Epithelial cell of esophagus (primary cell): ENCODE results near the gene SIRT2.

Experiments
- DNase-seq: peaks from one replicate; pipeline ENCODE4 v3.0.0; 2010; ENCODE audit warnings: low read depth
- H3K4me3 ChIP-seq: 2 replicates; pipeline ENCODE4 v1.5.1; 2011; ENCODE audit warnings: mild to moderate bottlenecking, low read length, control low read depth
- TF ChIP-seq, protein P1 (sequence below): IDR thresholded peaks from 2 replicates; pipeline ENCODE4 v1.5.1; 2011; ENCODE audit warnings: low read depth, mild to moderate bottlenecking, low read length, control low read depth, inconsistent platforms; ENCODE audit not compliant: insufficient read depth; ENCODE audit errors: missing control alignments

SIRT2 gene

DNA sequence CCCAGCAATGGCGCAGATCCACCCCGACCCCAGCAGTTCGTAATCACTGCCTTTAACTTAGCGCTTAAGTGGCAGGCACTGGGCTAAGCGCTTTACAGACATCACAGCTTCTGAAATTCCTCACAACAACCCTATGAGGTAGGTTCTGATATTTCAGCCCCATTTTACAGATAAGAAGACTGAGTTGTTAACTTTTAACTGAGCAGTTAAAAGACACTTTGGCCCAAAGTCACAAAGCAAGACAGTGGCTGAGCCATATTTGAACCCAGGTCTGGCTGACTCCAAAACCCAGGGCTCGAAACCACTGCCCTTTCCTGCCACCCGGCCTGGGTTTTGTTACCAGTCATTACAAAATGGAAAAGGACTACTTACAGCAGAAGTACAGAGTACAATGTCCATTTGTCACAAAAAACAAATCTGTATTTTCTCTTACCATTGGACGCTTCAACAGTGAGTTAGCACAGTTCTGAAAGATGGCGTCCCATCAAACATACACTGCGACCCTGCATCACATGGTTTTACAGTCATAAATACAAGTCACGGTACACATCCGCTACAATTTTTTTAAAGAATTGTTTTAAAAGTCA is 58.1 kb downstream of the SIRT2 start:
- DNase-seq = no peak
- TF ChIP-seq, protein P1, sequence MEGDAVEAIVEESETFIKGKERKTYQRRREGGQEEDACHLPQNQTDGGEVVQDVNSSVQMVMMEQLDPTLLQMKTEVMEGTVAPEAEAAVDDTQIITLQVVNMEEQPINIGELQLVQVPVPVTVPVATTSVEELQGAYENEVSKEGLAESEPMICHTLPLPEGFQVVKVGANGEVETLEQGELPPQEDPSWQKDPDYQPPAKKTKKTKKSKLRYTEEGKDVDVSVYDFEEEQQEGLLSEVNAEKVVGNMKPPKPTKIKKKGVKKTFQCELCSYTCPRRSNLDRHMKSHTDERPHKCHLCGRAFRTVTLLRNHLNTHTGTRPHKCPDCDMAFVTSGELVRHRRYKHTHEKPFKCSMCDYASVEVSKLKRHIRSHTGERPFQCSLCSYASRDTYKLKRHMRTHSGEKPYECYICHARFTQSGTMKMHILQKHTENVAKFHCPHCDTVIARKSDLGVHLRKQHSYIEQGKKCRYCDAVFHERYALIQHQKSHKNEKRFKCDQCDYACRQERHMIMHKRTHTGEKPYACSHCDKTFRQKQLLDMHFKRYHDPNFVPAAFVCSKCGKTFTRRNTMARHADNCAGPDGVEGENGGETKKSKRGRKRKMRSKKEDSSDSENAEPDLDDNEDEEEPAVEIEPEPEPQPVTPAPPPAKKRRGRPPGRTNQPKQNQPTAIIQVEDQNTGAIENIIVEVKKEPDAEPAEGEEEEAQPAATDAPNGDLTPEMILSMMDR = no peak
- H3K4me3 ChIP-seq = no peak overlapping the region

DNA sequence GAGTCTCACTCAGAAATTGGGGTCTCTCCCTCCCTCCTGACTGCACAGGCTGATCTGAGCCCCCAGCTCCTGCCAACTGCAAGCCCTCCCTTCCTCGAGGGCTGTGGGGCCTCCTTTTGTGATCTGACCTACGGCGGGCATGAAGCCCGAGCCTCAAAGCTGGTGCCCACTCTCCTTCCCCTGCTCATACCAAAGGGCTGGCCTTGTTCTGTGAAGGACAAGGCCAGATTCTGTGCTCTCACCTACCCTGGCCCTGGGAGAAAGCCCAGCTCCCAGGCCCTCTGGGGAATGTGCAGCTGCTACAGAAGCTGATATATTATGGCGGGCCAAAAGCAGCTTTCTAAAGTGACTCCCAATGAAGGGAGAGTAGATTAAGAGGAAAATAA is 58.8 kb downstream of the SIRT2 start:
- TF ChIP-seq, protein P1 = no peak
- DNase-seq = no peak
- no peak overlapping the region for H3K4me3 ChIP-seq

DNA sequence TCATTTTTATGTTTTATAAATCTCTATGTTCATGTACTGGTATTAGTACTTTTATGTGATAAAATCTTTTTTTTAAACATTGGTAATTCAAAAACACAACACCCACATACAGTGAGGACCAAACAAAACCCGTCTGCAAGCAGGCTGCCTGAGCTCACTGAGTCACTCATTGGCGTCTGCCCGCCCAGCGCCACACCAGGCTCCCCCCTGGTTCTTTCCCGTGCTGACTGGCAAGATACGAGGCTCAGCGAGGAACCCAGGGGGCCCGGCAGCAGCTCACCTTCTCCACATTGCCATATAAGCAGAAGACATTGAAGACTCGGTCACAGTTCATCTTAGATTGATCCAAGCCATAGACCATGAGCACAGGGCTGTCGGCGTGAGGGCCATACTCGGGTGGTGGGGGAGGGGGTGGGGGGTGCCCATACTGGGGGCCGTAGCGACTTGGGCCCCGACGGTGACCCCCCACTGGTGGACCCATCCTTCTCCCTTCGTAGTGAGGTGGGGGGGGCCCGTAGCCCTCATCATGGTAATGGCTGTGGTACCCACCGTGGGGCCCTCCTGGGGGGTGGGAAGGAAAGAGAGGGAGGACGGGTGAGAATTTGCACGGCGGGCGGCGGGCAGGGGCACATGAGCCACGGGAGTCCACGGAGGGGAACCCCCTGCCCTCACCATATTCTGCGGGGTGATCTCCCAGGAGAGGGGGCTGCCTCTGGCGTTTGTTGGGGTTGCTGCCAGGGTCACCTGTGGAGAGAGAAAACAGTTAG is 59.4 kb downstream of the SIRT2 start:
- DNase-seq = peak; percentile 64
- no peak overlapping the region for H3K4me3 ChIP-seq
- TF ChIP-seq, protein P1 = no peak

DNA sequence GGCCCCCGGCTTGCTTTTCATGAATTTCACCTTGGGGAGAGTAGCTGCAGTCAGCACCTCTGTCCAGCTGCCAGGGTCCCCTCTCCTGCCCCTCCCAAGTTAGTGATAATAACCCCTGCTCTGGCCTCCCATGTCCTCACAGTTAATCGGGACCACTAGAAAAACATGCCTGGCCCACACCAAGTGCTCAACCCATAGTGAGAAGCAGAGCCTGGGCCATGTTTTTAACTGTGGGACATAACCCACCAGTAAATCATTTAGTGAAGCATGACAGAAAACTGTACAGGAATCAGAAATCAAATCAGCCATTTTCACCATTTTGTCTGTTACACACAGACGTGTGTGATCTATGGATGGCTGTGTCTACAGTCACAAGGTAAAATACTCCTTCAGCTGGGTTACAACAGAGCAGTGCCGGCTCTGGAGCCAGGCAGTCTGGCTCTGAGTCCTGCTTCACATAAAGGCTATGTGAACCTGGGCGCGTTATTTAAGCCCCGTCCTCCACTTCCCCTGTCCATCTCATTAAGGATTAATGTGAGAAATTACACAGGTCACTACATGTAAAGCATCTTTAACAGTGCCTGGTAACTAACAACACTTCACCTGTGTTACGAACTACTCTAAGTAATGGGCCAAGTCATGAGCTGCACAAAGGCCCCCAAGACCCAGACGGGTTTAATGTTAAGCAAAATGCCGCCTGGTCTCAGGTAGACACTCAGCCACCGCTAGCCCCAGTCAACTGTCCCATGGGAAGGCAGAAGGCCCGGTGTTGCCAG is 60.2 kb downstream of the SIRT2 start:
- no peak overlapping the region for H3K4me3 ChIP-seq
- TF ChIP-seq, protein P1 = no peak
- DNase-seq = peak; percentile 18

DNA sequence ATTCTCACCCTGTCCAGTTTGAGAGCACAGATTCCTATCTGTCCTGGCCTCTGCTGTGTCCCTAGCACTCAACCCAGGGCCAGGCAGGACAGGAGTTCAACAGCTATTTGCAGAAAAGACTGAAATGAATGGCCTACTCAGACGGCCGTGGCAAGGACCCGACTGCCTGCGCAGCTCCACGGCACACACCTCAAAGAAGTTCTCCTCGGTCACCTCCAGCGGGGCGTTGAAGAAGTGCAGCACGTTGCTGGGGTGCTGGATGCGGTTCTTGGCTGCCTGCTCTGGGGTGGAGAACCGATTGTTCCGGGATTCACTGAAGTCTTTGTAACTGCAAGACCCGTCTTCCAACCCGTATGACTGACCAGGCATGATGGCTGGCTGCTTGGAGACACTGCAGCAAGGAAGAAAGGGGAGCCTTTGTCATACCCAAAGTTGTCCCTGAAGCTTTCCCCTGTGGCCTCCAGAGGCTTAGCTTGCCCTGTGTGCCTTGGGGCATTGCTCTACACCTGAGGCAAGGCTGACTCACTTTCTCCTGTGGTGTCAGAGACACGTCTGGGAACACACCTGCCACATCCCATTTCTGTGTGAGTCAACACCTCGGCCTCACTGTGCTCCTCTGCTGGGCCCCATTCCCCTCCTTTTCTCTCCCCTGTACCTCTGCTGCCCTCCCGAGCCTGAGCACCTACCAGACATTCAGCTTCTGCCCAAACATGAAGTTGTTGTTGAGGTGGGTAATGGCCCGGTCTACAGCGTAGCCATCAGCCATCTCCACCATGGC is 61.0 kb downstream of the SIRT2 start:
- H3K4me3 ChIP-seq = no peak overlapping the region
- DNase-seq = peak; percentile 98
- TF ChIP-seq, protein P1 = peak; percentile 74

DNA sequence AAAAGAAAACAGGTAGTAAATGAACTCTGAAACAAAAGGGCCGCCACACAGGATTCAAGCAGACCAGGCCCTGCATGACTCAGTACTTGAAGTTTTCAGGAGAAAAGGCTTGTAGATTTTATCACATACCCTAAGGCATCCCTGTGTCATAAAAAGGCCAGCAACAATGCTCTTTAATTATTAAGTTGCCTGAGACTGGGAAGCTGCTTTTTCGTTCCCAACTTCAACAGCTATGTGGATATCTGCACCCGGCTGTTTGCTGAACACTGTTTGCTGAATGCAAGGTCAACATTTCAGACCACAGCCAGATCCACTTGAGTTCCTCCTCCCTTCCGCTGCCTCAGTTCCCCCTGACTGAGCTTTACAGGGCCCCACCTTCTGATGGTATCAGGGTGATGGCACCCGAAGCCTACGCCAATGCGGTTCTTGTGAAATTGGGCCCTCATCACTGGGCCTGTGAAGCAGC is 61.7 kb downstream of the SIRT2 start:
- TF ChIP-seq, protein P1 = no peak
- DNase-seq = peak; percentile 87
- H3K4me3 ChIP-seq = no peak overlapping the region
